K562 (cell line): ENCODE data around the gene SIRPB2. TPM values are rescaled to one million over a fixed set of nuclear protein-coding genes. Genes with fewer than 3 reads are reported as not detected.

Experiments
- ATF7 ChIP-seq: fragments of 450-650 bp; IDR thresholded peaks from 2 replicates; pipeline ENCODE4 v1.7.1; 2014; ENCODE audit warnings: mild to moderate bottlenecking, moderate library complexity
- CHD1 ChIP-seq: fragments of 200-600 bp; sonication (generic); IDR thresholded peaks from one replicate; pipeline ENCODE4 v1.6.1; 2012; ENCODE audit warnings: mild to moderate bottlenecking, moderate library complexity, low read length, inconsistent platforms
- DEAF1 ChIP-seq: fragments of 450-650 bp; formaldehyde crosslinking; IDR thresholded peaks from 2 replicates; pipeline ENCODE4 v1.4.0; 2020; ENCODE audit warnings: mild to moderate bottlenecking, moderate library complexity
- FOXO4 ChIP-seq: fragments of 450-650 bp; formaldehyde crosslinking; IDR thresholded peaks from 2 replicates; pipeline ENCODE4 v1.4.0; 2020; ENCODE audit warnings: mild to moderate bottlenecking, moderate library complexity
- GATAD2A ChIP-seq: fragments of 450-650 bp; IDR thresholded peaks from 2 replicates; pipeline ENCODE4 v1.6.1; 2017
- IRF2 ChIP-seq: sonication (generic); formaldehyde crosslinking; IDR thresholded peaks from 2 replicates; pipeline ENCODE4 v1.8.1; 2022; ENCODE audit warnings: mild to moderate bottlenecking, missing genetic modification reagents
- JUND ChIP-seq, 2 experiments: IDR thresholded peaks; 2 replicates in 1 of 2; 3 replicates in 1 of 2; pipeline ENCODE4 v1.6.1; 2011; ENCODE audit warnings: borderline replicate concordance in 2 of 2, low read depth in 2 of 2, low read length in 2 of 2, improper control_type of control experiment in 1 of 2, missing biosample characterization in 1 of 2, missing genetic modification characterization in 1 of 2, missing genetic modification reagents in 1 of 2
- MAFF ChIP-seq: IDR thresholded peaks from 2 replicates; pipeline ENCODE4 v1.6.1; 2012; ENCODE audit warnings: low read length, improper control_type of control experiment
- MYC ChIP-seq, 2 experiments: fragments of 250-450 bp in 1 of 2; sonication (Bioruptor Pico) in 1 of 2; IDR thresholded peaks; 2 replicates each; pipeline versions ENCODE4 v1.5.1 to v1.6.1; 2012 to 2021; ENCODE audit warnings: low read depth in 2 of 2, borderline replicate concordance in 1 of 2, improper control_type of control experiment in 1 of 2, low read length in 1 of 2, mild to moderate bottlenecking in 1 of 2, moderate library complexity in 1 of 2
- NR0B1 ChIP-seq: fragments of 450-650 bp; IDR thresholded peaks from one replicate; pipeline ENCODE4 v1.6.1; 2018; ENCODE audit warnings: mild to moderate bottlenecking, moderate library complexity; ENCODE audit not compliant: partially characterized antibody
- RBM22 ChIP-seq: fragments of 200-400 bp; formaldehyde crosslinking; IDR thresholded peaks from 2 replicates; pipeline ENCODE4 v1.6.1; 2018; ENCODE audit warnings: low read length, low read depth; ENCODE audit not compliant: poor library complexity, severe bottlenecking
- RBM25 ChIP-seq: fragments of 200-400 bp; formaldehyde crosslinking; IDR thresholded peaks from 2 replicates; pipeline ENCODE4 v1.6.1; 2018; ENCODE audit warnings: low read length, low read depth, moderate library complexity; ENCODE audit not compliant: severe bottlenecking
- SMARCC2 ChIP-seq: fragments of 450-650 bp; IDR thresholded peaks from 2 replicates; pipeline ENCODE4 v1.6.1; 2017; ENCODE audit warnings: antibody characterized with exemption, moderate library complexity, mild to moderate bottlenecking, low read depth
- TEAD1 ChIP-seq, 2 experiments: fragments of 450-650 bp in 1 of 2; sonication (generic) in 1 of 2; formaldehyde crosslinking; IDR thresholded peaks; 2 replicates each; pipeline versions ENCODE4 v1.4.0 to v1.8.0; 2020 to 2022; ENCODE audit warnings: mild to moderate bottlenecking in 2 of 2, missing genetic modification reagents in 1 of 2
- TFAM ChIP-seq: fragments of 250-450 bp; sonication (Bioruptor Pico); conservative IDR thresholded peaks from 2 replicates; pipeline ENCODE4 v1.5.0; 2021; ENCODE audit warnings: mild to moderate bottlenecking, moderate library complexity
- ZNF124 ChIP-seq: sonication (generic); formaldehyde crosslinking; IDR thresholded peaks from 2 replicates; pipeline ENCODE4 v1.8.1; 2022; ENCODE audit warnings: missing genetic modification reagents
- ZNF282 ChIP-seq: sonication (generic); formaldehyde crosslinking; IDR thresholded peaks from 2 replicates; pipeline ENCODE4 v1.8.1; 2023; ENCODE audit warnings: missing genetic modification reagents
- ZNF695 ChIP-seq: fragments of 450-650 bp; formaldehyde crosslinking; IDR thresholded peaks from 2 replicates; pipeline ENCODE4 v1.4.0; 2020; ENCODE audit warnings: mild to moderate bottlenecking, moderate library complexity
- polyA plus RNA-seq, 8 experiments: library from polyadenylated mRNA; depleted of rRNA in 4 of 8; stranded (reverse) in 5 of 8; unstranded in 3 of 8; fragments of >200 nt; fragmentation: Nextera tagmentation in 2 of 8; fragmentation: Illumina TruSeq in 1 of 8; extraction: Ambion mirVana in 2 of 8; extraction: Trizol in 1 of 8; gene quantifications; 2 replicates each; pipeline versions ENCODE4 v1.2.1 to v1.2.3, GENCODE V29; 2011 to 2014; ENCODE audit warnings: inconsistent platforms in 1 of 8, missing spikeins in 1 of 8
- total RNA-seq, 7 experiments: library from RNA; depleted of rRNA in 6 of 7; stranded (reverse); fragments of >200 nt in 6 of 7; fragmentation: Illumina TruSeq in 2 of 7; extraction: Trizol in 2 of 7; gene quantifications; 2 replicates each; pipeline versions ENCODE4 v1.2.1 to v1.2.3, GENCODE V29; 2011 to 2021; ENCODE audit warnings: low replicate concordance in 1 of 7
- TF ChIP-seq, protein P1 (sequence below): fragments of 250-450 bp; sonication (Bioruptor Pico); IDR thresholded peaks from 2 replicates; pipeline ENCODE4 v1.5.0; 2021; ENCODE audit warnings: mild to moderate bottlenecking, moderate library complexity

Gene SIRPB2
- total and polyA plus RNA-seq, 9 of the 15 experiments (the other 6 are each of a cell fraction or from before 2014, with no cell fraction given), result 0.07 TPM; not detected in 7

GRCh38 chr20:1434571-1435336 lies 56.5 kb downstream of the SIRPB2 start (continued):
- TF ChIP-seq TEAD1 (CRISPR knock-in tag; IDR thresholded peaks at IDR 0.05) (no peak), GATAD2A (no peak), RBM25 (no peak), JUND (IDR thresholded peaks at IDR 0.05; ENCODE audit: borderline replicate concordance, low read depth, low read length) (peak; percentile 47), JUND (tag; IDR thresholded peaks at IDR 0.05; ENCODE audit: borderline replicate concordance, low read depth, low read length) (peak; percentile 30; the same call in 1 of the 3 replicates), FOXO4 (CRISPR knock-in tag) (no peak), NR0B1 (no peak), ZNF282 (CRISPR knock-in tag) (no peak), CHD1 (no peak), ZNF124 (CRISPR knock-in tag) (no peak), SMARCC2 (no peak), MYC (IDR thresholded peaks at IDR 0.05; ENCODE audit: low read depth, low read length) (0 out of 2 replicates have a peak, but pooled peaks have one; percentile 34), MYC (CRISPR knock-in tag; IDR thresholded peaks at IDR 0.05; ENCODE audit: borderline replicate concordance, low read depth) (no peak), ATF7 (peak; percentile 60), TFAM (CRISPR knock-in tag) (no peak), RBM22 (no peak), IRF2 (CRISPR knock-in tag) (no peak), ZNF695 (CRISPR knock-in tag) (no peak), MAFF (no peak), DEAF1 (no peak)
- TF ChIP-seq, protein P1, sequence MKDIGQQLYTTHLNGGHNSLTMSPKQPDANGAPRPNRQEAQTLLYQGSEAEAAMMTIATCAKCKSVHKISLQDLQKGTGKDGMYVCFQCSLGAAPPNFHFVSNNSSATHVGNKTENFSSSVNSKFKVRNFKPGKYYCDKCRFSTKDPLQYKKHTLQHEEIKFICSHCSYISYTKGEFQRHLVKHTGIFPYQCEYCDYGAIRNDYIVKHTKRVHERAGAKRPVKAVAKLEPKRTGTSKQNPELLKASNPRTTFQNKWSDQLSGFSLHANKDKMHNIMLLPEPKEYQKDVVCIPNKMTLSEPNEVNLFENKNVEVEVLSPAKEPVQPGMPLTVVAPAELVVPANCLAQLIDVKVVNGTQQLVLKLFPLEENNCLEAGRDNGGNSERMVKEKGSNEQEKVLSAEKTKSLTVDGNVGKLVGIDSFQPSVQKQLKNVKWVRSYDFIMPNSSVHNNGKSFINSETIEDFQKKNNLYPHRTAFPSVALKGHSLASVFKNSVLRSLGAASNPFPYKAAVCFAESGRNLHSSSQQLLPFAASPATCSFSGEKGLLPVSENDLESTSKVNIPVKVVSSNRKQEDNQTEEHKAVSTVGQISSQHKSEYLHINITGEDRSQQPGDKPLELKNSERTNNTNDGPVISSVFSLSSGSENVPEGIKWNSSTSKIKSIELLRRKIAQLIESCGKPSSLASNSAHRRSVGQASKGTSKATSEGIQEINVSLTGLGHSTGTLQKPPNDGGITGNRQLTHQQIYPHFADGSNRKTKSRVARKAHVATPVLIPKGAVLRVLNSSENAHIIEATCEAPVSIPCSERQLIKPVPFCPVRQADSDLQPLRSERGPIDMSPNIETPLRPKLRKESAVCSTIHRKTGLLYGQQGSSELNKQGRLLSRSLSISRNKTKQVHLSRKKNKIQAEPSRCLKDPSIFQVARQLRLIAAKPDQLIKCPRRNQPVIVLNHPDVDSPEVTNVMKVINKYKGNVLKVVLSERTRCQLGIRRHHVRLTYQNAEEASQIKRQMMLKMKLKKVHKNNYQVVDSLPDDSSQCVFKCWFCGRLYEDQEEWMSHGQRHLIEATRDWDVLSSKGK (CRISPR knock-in tag), result no peak
